Natural killer cell treated with Interleukin-12 subunit alpha and Interleukin-12 subunit beta and Interleukin-15 and Interleukin-18, amount 100 ng/mL, for 72 hours (primary cell): ENCODE data around the gene TTLL10. TPM values are rescaled to one million over a fixed set of nuclear protein-coding genes. Genes with fewer than 3 reads are reported as not detected.

Experiments used
- ATAC-seq, 2 donors: fragments of 150-1000 bp; cut with Tn5 transposase in 1 of 2; sonication (Bioruptor Pico), chemical (Tn5 transposase) in 1 of 2; 2 replicates each; pipeline ENCODE4 v1.10.0; 2021
- DNase-seq: peaks from one replicate; pipeline ENCODE4 v3.0.0; 2022; ENCODE audit warnings: low spot score
- H3K27ac Mint-ChIP-seq, 2 donors: 1 replicate in 1 of 2; 2 replicates in 1 of 2; pipeline ENCODE4 v1.8.0; 2022; ENCODE audit warnings: mixed read lengths in 2 of 2, mild to moderate bottlenecking in 1 of 2, moderate library complexity in 1 of 2
- H3K27me3 Mint-ChIP-seq, 2 donors: 1 replicate in 1 of 2; 2 replicates in 1 of 2; pipeline ENCODE4 v1.8.0; 2022; ENCODE audit warnings: mixed read lengths in 2 of 2
- H3K36me3 Mint-ChIP-seq: one replicate; pipeline ENCODE4 v1.8.0; 2022; ENCODE audit warnings: mixed read lengths
- H3K4me1 Mint-ChIP-seq, 2 donors: 1 replicate in 1 of 2; 2 replicates in 1 of 2; pipeline ENCODE4 v1.8.0; 2022; ENCODE audit warnings: low read depth in 2 of 2, mixed read lengths in 2 of 2, mild to moderate bottlenecking in 1 of 2
- H3K4me3 Mint-ChIP-seq: one replicate; pipeline ENCODE4 v1.8.0; 2022; ENCODE audit warnings: mixed read lengths
- H3K9me3 Mint-ChIP-seq: 2 replicates; pipeline ENCODE4 v1.8.0; 2022; ENCODE audit warnings: mixed read lengths
- total RNA-seq, 2 donors: library from RNA; stranded (reverse); gene quantifications; one replicate each; pipeline ENCODE4 v1.2.3, GENCODE V29; 2022

TTLL10 gene
- total RNA-seq, 2 donors from 2014 or later = 0.31 TPM; not detected in 1

DNA sequence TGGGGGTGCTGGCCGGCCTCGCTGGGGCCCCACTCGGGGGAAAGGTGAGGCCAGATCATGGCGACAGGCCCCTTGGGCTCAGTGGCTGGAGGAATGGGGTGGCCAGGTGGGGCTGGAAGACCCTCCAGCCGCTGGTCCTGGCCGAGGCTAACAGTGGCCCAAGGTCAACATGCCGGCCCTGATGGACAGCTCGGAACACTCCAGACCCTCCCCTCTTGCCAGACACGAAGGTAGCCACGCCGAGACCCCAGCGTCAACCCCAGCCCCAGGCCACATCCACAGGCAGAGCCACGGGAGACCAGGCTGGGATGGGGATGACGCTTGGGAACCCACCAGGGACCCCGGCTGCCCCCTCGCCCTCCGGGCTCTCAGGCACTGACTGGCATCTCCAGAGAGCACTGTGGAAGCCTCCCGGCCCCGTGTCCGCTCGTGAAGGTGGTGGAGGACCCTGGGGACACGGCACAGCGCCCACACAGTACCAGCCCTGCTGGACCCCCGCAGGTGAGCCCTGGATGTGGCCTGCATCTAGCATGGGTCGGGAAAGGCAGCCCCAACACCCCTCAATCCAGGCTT, 73.7 kb downstream of the TTLL10 start:
- Mint-ChIP-seq H3K4me3 (no peak overlapping the region), H3K4me1 (peaks cover 5 to 8% of the 10 kb centered on the region in 2 donors)

More for the DNA sequence above, 73.7 kb downstream of the TTLL10 start:
- ATAC-seq = no peak
- H3K36me3 Mint-ChIP-seq = no peaks in the 10 kb centered on the region
- H3K9me3 Mint-ChIP-seq = no peaks in the 10 kb centered on the region
- no peak for DNase-seq
- H3K27ac Mint-ChIP-seq = no peak overlapping the region
- no peaks in the 10 kb centered on the region for H3K27me3 Mint-ChIP-seq

Other genes with a start within 250 kb of the TTLL10 start
- gene SAMD11, start 250.0 kb upstream of the TTLL10 start, total RNA-seq = not detected
- gene NOC2L, start 214.6 kb upstream of the TTLL10 start, total RNA-seq = 100 to 1,000 TPM; 113 to 143 TPM
- 10 to 100 TPM; 19.0 to 27.9 TPM for gene KLHL17, start 213.3 kb upstream of the TTLL10 start, total RNA-seq
- gene PLEKHN1, start 207.4 kb upstream of the TTLL10 start, total RNA-seq = 1 to 10 TPM; 1.4 TPM
- not detected for gene PERM1, start 191.8 kb upstream of the TTLL10 start, total RNA-seq
- not detected for gene HES4, start 173.8 kb upstream of the TTLL10 start, total RNA-seq
- gene ISG15, start 160.4 kb upstream of the TTLL10 start, total RNA-seq = 10 to 100 TPM; 15.2 to 44.3 TPM
- gene AGRN, start 153.8 kb upstream of the TTLL10 start, total RNA-seq = 1 to 10 TPM; 9.3 to 9.4 TPM
- gene RNF223, start 99.6 kb upstream of the TTLL10 start, total RNA-seq = not detected
- gene C1orf159, start 57.8 kb upstream of the TTLL10 start, total RNA-seq = 10 to 100 TPM; 18.6 to 37.1 TPM
- 100 to 1,000 TPM; 295 to 591 TPM for gene TNFRSF18, start 32.7 kb downstream of the TTLL10 start, total RNA-seq
- 100 to 1,000 TPM in 1 of 2 donors, 10 to 100 TPM in 1; 56.8 to 305 TPM for gene TNFRSF4, start 40.3 kb downstream of the TTLL10 start, total RNA-seq
- 100 to 1,000 TPM; 243 to 251 TPM for gene SDF4, start 58.1 kb downstream of the TTLL10 start, total RNA-seq
- 10 to 100 TPM; 23.8 to 28.1 TPM for gene B3GALT6, start 58.4 kb downstream of the TTLL10 start, total RNA-seq
- 1 to 10 TPM; 5.2 to 5.6 TPM for gene C1QTNF12, start 72.8 kb downstream of the TTLL10 start, total RNA-seq
- 100 to 1,000 TPM in 1 of 2 donors, 10 to 100 TPM in 1; 70.6 to 119 TPM for gene UBE2J2, start 100.0 kb downstream of the TTLL10 start, total RNA-seq
- gene SCNN1D, start 106.6 kb downstream of the TTLL10 start, total RNA-seq = 1 to 10 TPM; 1.5 to 3.2 TPM
- gene ACAP3, start 134.1 kb downstream of the TTLL10 start, total RNA-seq = 10 to 100 TPM; 32.5 to 60.5 TPM
- gene PUSL1, start 134.7 kb downstream of the TTLL10 start, total RNA-seq = 10 to 100 TPM; 19.2 to 39.0 TPM
- 100 to 1,000 TPM; 122 to 204 TPM for gene INTS11, start 150.8 kb downstream of the TTLL10 start, total RNA-seq
- 10 to 100 TPM; 15.7 to 20.1 TPM for gene CPTP, start 150.9 kb downstream of the TTLL10 start, total RNA-seq
- under 1 TPM; 0.81 to 0.89 TPM for gene TAS1R3, start 157.4 kb downstream of the TTLL10 start, total RNA-seq
- 10 to 100 TPM; 29.4 to 66.5 TPM for gene DVL1, start 175.5 kb downstream of the TTLL10 start, total RNA-seq
- gene MXRA8, start 184.7 kb downstream of the TTLL10 start, total RNA-seq = not detected
- gene AURKAIP1, start 201.3 kb downstream of the TTLL10 start, total RNA-seq = 100 to 1,000 TPM; 106 to 216 TPM
- gene CCNL2, start 225.5 kb downstream of the TTLL10 start, total RNA-seq = 100 to 1,000 TPM; 124 to 196 TPM
- 100 to 1,000 TPM; 138 to 175 TPM for gene MRPL20, start 233.4 kb downstream of the TTLL10 start, total RNA-seq
- not detected for gene ANKRD65, start 247.4 kb downstream of the TTLL10 start, total RNA-seq